GM21390 (cell line): ENCODE data around the gene NOL4.
"Not testable (repeated sequence)": the region's sequence is repeated elsewhere in the genome, so short reads cannot be mapped to it uniquely, and the experiment has no call there.

Experiments
- ATAC-seq: cut with Tn5 transposase; IDR thresholded peaks from one replicate; pipeline ENCODE4 v1.9.1; 2021; ENCODE audit not compliant: unreplicated experiment

Gene NOL4, protein sequence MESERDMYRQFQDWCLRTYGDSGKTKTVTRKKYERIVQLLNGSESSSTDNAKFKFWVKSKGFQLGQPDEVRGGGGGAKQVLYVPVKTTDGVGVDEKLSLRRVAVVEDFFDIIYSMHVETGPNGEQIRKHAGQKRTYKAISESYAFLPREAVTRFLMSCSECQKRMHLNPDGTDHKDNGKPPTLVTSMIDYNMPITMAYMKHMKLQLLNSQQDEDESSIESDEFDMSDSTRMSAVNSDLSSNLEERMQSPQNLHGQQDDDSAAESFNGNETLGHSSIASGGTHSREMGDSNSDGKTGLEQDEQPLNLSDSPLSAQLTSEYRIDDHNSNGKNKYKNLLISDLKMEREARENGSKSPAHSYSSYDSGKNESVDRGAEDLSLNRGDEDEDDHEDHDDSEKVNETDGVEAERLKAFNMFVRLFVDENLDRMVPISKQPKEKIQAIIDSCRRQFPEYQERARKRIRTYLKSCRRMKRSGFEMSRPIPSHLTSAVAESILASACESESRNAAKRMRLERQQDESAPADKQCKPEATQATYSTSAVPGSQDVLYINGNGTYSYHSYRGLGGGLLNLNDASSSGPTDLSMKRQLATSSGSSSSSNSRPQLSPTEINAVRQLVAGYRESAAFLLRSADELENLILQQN

DNA sequence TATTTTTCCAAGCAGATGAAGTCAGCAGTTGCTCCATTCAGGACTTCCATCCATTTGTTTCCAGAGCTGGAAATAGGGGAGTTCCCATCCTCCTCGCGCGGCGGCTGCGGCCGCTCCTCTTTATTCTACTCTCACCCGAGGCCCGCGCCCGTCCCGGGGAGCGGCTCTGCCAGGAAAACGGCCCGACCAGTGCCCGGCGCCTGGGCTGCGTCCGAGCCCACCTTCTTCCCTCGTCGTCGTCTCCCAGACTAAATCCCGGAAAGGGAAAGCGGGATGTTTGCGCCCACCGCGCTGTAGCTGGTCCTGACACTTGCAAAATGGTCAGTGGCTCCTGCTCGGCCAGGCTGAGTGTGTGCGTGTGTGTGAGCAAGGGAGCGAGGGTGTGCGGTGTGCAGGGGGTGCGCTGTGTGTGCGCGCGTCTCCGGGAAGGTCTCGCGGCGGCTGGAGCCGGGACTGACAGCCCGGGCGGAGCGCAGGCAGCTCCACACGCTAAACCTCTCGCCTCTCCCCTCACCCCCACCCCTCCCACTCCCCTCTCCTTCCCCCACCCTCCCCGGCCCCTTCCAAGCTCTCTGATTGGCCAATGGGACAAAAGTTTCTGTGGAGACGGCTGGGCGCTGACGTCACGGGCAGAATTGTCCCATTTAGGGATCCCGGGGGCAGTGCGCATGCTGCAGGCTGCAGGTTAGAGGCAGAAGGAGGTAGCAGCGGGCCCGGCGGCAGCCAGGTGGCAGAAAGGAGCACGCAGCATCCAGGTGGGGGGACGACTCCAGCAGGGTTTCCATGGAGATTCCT, at the start of gene NOL4:
NOL4 (minus strand) TSS at position 491 of the 795 bp plus-strand sequence. CDS start 1,660 bp downstream, outside the sequence.
- no peak for ATAC-seq

DNA sequence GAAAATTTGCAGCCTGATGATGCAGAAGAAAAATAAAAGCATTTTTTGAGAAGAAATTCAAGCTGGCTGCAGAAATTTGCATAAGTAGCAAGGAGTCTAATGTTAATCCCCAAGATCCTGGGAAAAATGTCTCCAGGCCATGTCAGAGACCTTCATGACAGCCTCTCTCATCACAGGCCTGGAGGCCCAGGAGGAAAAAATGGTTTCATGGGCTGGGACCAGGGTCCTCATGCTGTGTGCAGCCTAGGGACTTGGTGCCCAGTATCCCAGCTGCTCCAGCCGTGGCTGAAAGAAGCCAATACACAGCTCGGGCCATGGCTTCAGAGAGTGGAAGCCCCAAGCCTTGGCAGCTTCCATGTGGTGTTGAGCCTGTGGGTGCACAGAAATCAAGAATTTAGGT, 41.3 kb upstream of the NOL4 start:
- ATAC-seq: not testable (repeated sequence)

DNA sequence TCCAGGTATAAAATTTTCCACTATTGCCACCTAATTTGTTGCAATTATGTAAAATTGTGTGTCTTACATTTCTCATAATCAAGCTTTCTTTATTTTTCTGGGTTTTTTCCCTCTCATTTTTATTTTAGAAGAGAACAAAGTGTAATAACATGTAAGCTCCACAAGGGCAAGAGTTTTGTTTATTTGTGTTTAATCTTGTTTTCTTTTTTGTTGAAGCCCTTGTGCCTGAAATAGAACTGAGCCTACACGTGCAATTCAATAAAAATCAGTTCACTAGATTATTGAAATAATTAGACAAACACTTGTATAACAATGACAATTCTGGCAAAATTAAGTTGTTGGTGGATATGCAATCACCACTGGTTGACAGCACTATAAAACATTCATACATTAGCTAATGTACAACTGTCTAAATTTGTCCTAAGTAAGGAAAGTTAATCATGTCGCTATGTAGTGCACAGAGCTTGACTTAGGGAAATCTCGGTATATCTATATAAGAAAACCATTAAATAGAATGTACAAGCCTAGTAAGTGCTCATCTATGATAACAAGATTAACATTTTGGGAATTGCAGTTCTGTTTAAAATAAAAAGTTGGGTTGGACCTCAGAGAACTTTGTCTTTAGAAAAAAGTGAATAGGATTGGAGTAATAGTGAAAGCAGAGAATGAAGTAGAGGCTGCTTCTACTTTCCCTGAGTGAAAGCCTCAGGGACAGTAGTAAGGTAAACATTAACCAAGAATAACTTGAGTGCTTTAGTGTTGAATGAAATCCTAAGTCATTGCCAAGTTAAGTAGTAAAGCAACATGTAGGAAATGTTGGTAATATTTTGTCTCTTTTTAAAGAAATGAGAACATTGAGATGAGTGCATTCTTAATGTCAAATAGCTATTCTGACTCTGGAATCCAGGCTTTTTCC, 37.4 kb upstream of the NOL4 start:
- no peak for ATAC-seq

DNA sequence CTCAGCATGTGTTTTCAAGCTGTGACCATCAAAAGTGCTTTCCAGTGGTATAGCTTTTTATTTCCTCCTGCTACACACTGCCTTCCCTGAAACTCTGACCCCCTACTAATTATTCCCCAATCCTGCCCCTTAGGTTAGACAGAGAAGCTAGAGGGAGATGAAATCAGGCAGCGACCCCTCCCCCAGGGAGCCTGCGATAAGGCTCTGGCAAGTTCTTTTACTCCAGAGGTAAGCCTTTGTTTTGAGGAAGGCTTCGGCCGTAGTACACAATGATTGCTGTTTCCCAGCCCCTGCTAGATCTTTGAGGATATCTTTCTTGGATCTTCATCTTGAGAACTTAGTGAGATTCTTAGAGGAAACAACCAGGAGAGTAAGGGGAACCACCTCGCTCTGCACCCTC, 33.5 kb upstream of the NOL4 start:
- ATAC-seq: no peak

DNA sequence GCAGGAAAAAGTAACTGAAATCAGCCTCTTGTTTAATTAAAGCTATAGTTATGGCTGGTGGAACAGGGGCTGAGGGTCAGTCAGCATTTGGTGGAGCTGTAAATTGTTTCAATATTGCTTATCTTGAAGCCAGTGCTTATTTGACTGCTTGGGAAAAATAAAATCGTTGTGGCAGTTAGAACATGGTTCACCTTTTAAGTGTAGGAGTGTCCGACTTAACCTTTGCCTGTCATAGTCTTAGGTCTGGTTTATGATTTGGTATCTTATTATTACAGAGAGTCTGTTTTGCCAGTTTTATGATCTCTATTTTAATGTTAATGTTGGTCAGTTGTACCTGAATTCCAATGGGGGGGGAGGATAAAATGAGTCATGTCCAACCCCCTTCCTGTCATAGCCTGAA, 27.2 kb upstream of the NOL4 start:
- ATAC-seq: no peak

DNA sequence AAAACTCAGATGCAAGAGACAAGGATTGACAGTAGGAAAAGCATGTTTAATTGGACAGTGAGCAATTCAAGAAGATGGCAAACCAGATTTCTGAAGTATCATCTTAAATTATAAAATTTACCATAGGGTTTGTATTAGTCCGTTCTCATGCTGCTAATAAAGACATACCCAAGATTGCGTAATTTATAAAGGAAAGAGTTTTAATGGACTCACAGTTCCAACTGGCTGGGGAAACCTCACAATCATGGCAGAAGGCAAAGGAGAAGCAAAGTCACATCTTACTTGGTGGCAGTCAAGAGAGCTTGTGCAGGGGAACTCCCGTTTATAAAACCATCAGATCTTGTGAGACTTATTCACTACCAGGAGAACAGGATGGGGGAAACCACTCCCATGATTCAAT, 24.0 kb upstream of the NOL4 start:
- no peak for ATAC-seq

DNA sequence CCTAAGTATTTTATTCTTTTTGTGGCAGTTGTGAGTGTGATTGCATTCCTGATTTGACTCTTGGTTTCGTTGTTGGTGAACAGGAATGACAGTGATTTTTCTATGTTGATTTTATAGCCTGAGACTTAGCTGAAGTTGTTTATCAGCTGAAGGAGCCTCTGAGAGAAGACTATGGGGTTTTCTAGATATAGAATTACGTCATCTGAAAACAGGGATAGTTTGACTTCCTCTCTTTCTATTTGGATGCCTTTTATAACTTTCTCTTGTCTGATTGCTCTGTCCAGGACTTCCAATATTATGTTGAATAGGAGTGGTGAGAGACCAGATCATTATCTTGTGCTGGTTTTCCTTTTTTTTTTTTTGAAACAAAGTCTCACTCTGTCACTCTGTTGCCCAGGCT, 18.0 kb upstream of the NOL4 start:
- no peak for ATAC-seq

DNA sequence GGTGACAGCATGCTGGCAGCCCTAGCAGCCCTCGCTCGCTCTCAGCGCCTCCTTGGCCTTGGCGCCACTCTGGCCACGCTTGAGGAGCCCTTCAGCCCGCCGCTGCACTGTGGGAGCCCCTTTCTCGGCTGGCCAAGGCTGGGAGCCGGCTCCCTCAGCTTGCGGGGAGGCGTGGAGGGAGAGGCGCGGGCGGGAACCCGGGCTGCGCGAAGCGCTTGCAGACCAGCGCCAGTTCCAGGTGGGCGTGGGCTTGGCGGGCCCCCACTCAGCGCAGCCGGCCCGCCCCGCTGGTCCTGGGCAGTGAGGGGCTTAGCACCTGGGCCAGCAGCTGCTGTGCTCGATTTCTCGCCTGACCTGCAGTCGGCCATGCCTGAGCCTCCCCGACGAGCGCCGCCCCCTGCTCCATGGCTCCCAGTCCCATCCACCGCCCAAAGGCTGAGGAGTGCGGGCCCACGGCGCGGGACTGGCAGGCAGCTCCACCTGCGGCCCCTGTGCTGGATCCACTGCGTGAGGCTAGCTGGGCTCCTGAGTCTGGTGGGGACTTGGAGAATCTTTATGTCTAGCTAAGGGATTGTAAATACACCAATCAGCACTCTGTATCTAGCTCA, 9.2 kb upstream of the NOL4 start:
- not testable (repeated sequence) for ATAC-seq

DNA sequence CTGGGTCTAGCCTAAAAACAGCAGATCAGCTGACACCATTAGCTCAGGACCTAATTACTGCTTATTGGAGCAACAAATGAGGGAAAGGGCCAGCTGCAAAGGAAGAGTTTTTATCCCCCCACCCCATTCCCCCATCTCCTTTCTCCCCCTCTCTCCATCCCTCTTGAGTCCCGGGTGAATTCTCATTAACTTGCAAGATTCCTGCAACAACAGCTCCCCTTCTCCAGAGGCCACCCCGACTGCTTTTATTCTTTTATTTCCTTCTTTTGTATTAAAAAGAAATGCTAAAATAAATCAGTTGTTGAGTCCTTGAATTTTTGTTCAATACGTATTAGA, 473 bp upstream of the NOL4 start:
- ATAC-seq: no peak

DNA sequence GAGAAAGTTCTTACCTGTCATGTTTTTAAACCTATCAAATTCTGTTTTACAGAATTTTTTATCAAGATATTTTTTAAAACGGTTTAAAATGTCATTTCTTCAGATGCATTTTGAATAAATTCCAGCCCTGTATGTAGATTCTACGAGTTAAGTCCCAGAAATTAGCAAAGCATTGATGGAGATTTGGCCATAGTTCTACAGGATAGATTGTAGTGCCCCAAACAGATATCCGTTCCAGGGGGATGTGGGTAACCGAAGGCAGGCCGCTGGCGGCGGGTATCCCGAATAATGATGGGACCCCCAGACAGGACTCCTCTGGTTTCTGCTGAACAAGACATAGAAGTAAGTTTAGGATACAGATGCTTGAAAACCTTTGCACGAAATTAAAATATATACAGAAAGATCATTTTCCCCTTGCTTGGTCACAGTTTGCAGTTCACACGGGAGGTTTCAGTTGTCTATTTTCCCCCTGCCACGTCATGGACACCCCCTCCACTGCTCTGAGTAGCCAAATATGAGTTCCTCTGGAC, 755 bp downstream of the NOL4 start:
- ATAC-seq: no peak

DNA sequence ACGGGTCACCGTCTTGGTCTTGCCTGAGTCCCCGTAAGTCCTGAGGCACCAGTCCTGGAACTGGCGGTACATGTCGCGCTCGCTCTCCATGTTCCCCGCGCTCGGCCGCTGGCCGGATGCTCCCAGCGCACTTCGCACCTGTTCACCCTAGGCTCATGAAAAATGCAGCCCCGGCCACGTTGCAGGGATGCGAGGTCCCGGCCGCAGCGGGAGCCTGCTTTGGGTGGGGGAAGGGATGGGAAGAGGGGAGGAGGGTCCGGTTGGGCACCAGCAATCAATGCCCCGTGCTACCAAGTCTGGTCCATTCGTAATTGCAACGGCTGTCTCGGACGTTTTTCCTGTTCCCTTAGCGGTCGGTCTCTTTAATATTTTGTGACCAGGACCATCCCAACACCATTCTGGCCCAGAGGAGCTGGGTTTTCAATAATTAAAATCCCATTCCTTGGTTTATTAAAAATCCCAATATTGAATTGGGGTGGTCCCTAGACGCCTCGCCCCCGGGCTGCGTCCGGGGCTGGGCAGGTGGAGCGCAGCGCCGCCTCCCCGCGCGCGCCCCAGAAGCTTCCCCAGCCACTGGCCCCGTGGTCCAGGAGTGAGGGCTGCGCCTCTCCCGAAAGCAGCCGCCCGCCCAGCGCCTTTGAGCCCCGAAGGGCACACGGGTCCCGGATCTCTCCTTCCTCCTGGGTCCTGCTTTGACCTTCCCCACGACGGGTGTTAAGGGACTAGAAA, 1.4 kb downstream of the NOL4 start:
- no peak for ATAC-seq

DNA sequence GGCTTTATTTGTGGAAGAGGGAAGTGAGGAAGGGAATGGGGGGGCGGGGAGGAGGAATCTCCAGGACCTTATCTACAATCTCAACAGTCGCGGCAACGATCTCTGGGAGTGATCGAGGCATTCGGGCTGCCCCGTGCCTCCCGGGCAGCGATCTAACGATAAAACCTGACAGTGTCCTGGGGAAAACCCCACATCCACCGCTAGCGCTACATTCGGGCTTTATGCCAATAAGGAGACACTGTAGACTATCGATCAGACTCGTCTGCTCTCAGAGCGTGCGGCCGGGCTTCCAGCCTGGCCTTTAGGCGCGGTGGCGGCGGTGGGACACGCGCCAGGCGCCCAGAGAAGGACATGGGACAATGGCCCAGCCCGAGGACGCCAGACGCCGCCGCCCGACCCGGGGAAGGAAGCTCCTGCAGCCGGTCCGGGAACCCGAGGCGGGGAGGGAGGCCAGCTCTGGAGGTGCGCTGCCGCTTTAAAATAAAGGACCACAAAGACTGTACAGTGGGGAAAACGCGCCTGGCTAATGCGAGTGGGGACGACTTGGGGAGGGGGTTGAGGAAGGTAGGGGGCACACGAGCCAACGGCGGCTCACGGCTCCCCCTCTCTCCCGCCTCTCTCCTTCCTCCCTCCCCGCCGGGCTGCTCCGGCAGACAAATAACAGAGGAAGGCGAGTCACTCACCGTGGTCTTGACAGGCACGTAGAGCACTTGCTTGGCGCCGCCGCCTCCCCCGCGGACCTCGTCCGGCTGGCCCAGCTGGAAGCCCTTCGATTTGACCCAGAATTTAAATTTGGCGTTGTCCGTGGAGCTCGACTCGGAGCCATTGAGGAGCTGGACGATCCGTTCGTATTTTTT, 2.2 kb downstream of the NOL4 start:
- ATAC-seq: no peak

DNA sequence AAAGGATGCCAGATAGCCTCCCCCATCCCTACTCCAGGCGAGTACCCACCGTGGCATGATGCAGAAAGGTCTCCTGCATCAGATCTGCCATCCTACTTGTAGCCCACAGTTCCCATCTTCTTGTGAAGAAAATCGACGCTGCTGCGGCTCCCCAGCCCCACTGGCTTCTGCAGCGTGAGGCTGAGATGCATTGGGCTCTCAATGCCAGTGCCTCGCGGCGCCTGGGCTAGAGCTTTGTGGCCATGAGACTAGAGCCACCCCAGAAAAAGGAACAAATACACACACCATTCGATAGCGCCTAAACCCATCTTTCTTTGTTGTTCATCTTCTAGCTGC, 2.8 kb downstream of the NOL4 start:
- ATAC-seq: no peak

DNA sequence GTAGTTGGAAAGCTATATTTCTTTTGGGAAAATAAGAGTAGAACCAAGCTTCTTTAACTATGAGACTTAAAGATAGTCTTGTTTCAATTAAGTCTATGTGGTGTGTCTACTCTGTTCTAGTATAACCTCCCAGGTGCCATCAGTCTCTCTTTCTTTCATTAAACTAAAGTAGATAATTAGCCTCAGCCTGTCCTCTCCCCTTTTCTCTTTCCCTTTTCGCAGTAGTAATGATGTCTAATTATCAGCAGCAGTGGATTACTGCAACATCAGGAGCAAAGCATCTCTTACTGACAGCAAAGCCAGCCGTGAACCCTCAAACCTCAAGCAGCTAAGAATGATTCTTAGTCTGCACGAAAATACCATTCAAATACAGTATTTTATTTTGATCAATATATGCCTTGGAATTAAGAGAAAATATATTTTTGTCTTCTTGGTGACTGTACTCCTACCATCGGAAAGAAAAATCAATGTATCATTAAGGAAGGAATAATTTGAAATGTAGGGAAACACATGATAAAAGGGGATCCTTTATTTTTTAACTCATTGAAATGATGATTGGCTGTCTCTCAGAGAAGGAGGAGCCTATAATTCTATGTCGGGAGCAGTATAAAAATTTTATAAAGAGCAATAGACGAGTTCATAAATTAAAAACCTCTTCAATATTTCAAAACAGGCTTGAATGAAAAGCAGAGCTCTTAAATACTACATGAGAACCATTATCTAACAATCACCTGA, 4.5 kb downstream of the NOL4 start:
- ATAC-seq: no peak

DNA sequence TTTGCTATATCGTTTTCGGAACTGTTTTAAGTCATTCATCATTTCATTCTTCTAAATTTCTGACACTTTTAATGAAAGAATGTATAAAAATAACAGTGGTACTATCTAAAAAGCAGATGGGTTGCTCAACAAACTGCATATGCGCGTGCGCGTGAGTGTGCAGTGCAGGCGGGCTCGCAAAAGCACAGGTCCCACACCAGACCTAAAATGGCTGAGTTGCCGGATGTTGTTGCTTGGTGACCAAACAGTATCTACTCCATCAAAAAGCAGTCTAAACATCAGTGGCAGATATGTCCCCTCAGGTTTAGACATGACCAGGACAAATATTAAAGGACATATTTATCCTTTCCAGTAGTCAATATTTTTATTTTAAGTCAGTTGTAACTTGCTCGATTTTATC, 5.1 kb downstream of the NOL4 start:
- ATAC-seq: no peak

DNA sequence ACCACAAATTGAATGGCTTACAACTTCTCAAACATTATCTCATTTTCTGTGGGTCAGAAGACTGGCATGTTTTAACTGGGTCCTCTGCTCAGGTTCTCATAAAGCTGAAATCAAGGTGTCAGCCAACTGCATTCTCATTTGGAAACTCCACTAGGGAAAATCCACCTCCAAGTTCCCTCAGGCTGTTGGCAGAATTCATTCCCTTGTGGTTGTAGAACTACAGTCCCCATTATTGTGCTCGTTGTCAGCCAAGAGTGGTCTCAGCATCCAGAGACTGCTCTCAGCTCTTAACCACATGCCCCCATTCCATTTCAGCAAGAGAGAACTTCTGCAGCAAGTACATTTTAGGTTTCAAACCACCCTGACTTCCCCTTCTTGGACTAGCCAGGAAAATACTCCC, 12.2 kb downstream of the NOL4 start:
- no peak for ATAC-seq

DNA sequence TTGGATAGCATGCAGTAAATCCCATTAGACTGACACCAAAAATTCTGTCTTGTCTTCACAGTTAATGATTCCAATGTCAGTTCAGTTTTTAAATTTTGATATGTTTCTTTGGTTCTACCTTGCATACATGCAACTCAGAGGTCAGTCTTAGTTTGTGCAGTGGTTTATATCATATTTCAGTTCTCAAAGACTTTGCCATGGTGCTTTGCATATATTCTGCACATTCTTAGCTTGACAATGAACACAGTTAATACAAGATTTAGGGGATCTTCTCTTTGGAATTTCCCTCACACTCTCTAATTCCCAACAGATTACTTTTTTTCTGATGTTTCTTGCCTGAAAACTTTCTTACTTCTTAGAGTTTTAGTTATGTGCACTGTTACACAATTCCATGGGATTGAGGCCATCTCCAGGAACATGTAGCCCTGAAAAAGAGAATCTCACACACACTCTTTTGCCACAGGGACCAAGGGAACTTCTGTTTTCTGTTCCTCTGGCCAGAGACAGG, 17.3 kb downstream of the NOL4 start:
- no peak for ATAC-seq

DNA sequence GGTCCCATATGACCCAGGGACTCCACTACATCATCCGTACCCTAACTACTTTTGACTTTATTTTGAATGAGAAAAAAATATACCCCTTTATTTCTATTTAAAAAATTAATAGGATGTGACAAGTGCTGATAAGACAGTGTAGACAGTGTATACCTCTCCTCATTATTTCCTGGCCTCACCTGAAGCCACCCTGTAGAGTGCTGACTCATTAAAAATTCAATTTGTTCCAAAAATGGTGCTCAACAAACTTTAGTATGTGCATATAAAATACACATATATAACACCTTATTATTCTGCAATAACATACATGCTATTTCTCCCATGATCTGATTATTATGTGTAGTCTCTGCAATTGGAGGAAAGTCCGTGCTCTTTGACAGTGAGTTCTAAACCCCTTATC, 20.8 kb downstream of the NOL4 start:
- ATAC-seq: no peak
